ENCODE results near the gene ATAD1. TPM values are rescaled to one million over a fixed set of nuclear protein-coding genes. Genes with fewer than 3 reads are reported as not detected.
A peak's percentile ranks its signal among the peaks of the same experiment; 100 is the strongest.

ATAD1 gene
- polyA plus RNA-seq, 3 donors: 6.3 to 13.2 (median 10.2) TPM

DNA sequence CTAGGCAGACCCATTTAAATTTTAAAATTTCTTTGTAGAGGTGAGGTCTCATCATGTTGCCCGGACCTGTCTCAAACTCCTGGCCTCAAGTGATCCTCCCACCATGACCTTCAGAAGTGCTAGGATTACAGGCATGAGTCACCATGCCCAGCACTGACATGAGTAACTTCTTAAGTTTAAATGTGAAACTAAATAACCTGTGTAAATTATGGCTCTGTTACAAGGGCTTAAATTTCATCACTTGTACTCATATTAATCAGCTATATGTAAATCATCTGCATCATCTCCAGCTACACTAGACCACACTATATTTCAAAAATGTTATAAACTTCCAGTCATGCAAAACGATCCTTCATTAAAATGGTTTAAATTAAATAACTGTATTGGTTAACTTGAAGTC, 56.1 kb downstream of the ATAD1 start:
- H3K9me3 ChIP-seq (replicated peaks in 1 of 2; ENCODE audit: control insufficient read depth in 1 of 2, insufficient read depth in 1 of 2, low read length in 2 of 2): no peaks in the 10 kb centered on the region
- TF ChIP-seq, protein P1, sequence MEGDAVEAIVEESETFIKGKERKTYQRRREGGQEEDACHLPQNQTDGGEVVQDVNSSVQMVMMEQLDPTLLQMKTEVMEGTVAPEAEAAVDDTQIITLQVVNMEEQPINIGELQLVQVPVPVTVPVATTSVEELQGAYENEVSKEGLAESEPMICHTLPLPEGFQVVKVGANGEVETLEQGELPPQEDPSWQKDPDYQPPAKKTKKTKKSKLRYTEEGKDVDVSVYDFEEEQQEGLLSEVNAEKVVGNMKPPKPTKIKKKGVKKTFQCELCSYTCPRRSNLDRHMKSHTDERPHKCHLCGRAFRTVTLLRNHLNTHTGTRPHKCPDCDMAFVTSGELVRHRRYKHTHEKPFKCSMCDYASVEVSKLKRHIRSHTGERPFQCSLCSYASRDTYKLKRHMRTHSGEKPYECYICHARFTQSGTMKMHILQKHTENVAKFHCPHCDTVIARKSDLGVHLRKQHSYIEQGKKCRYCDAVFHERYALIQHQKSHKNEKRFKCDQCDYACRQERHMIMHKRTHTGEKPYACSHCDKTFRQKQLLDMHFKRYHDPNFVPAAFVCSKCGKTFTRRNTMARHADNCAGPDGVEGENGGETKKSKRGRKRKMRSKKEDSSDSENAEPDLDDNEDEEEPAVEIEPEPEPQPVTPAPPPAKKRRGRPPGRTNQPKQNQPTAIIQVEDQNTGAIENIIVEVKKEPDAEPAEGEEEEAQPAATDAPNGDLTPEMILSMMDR (IDR thresholded peaks at IDR 0.05): no peak
- Mint-ChIP-seq H3K4me1 (peaks cover 33% of the 10 kb centered on the region), H3K27me3 (ENCODE audit: low read depth in 3 of 3) (no peaks in the 10 kb centered on the region), H3K27ac (peak overlapping the region in 5 of 7 donors; percentile 54 to 87 (median 64)), H3K36me3 (peaks cover 22 to 28% of the 10 kb centered on the region in 2 donors), H3K9me3 (no peaks in the 10 kb centered on the region), H3K4me3 (no peak overlapping the region)
- H3K4me3 ChIP-seq (replicated peaks in 1 of 3; ENCODE audit: low read depth in 2 of 3, low read length in 3 of 3): no peak overlapping the region
- H3K36me3 ChIP-seq (replicated peaks in 1 of 2; ENCODE audit: control insufficient read depth in 1 of 2, insufficient read depth in 2 of 2, low read length in 2 of 2): peaks cover 12 to 18% of the 10 kb centered on the region in 2 donors
- no peak overlapping the region for H3K9ac ChIP-seq (ENCODE audit: insufficient read depth, low read length, poor library complexity, severe bottlenecking)
- H3K27me3 ChIP-seq (ENCODE audit: control insufficient read depth in 2 of 2, insufficient read depth in 2 of 2, low read length in 2 of 2): no peaks in the 10 kb centered on the region
- no peak overlapping the region for H2AFZ ChIP-seq (ENCODE audit: insufficient read depth, low read depth, low read length, poor library complexity, severe bottlenecking)
- DNase-seq: peak; percentile 57 to 85 (median 71)
- H3K27ac ChIP-seq (ENCODE audit: low read depth in 1 of 2, low read length in 2 of 2): no peak overlapping the region
- no peaks in the 10 kb centered on the region for H3K79me2 ChIP-seq (ENCODE audit: insufficient read depth, low read length)
- WGBS (ENCODE audit: insufficient coverage): no CpG with 5 or more reads among the region's 2 CpGs
- peaks cover 19 to 21% of the 10 kb centered on the region in 2 donors for H3K4me1 ChIP-seq (ENCODE audit: control insufficient read depth in 1 of 2, insufficient read depth in 2 of 2, low read length in 2 of 2)
- no peak overlapping the region for H3K4me2 ChIP-seq (replicated peaks; ENCODE audit: extremely low read depth, low read length, poor library complexity, severe bottlenecking)
- intact Hi-C loops (cut with micrococcal nuclease): no loop called here
- no peaks in the 10 kb centered on the region for H4K20me1 ChIP-seq (ENCODE audit: insufficient read depth, low read length)

DNA sequence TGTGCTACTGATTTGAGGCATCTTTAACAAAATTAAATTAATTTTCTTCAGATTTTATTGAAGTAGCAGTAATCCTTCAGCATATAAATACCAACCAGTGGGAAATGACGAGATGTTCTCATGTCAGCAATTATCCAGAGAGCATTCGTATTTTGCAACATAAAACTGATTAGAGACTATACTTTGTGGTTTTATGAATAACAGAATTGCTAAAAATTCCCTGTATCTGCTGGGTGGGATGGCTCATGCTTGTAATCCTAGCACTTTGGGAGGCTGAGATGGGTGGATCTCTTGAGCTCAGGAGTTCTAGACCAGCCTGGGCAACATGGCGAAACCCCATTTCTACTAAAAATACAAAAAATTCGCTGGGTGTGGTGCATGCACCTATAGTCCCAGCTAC, 56.9 kb downstream of the ATAD1 start:
- Mint-ChIP-seq H3K27me3 (ENCODE audit: low read depth in 3 of 3) (no peaks in the 10 kb centered on the region), H3K4me3 (no peak overlapping the region), H3K4me1 (peaks cover 33% of the 10 kb centered on the region), H3K36me3 (peaks cover 24 to 28% of the 10 kb centered on the region in 2 donors), H3K9me3 (no peaks in the 10 kb centered on the region), H3K27ac (peak overlapping the region in 6 of 7 donors; percentile 50 to 87 (median 64))
- Histone ChIP-seq H3K4me1 (ENCODE audit: control insufficient read depth in 1 of 2, insufficient read depth in 2 of 2, low read length in 2 of 2) (peaks cover 19 to 21% of the 10 kb centered on the region in 2 donors), H3K4me3 (replicated peaks in 1 of 3; ENCODE audit: low read depth in 2 of 3, low read length in 3 of 3) (no peak overlapping the region), H3K27me3 (ENCODE audit: control insufficient read depth in 2 of 2, insufficient read depth in 2 of 2, low read length in 2 of 2) (no peaks in the 10 kb centered on the region), H3K79me2 (ENCODE audit: insufficient read depth, low read length) (no peaks in the 10 kb centered on the region), H3K9ac (ENCODE audit: insufficient read depth, low read length, poor library complexity, severe bottlenecking) (no peak overlapping the region), H3K9me3 (replicated peaks in 1 of 2; ENCODE audit: control insufficient read depth in 1 of 2, insufficient read depth in 1 of 2, low read length in 2 of 2) (no peaks in the 10 kb centered on the region), H2AFZ (ENCODE audit: insufficient read depth, low read depth, low read length, poor library complexity, severe bottlenecking) (no peak overlapping the region), H3K36me3 (replicated peaks in 1 of 2; ENCODE audit: control insufficient read depth in 1 of 2, insufficient read depth in 2 of 2, low read length in 2 of 2) (peaks cover 17 to 21% of the 10 kb centered on the region in 2 donors), H3K27ac (ENCODE audit: low read depth in 1 of 2, low read length in 2 of 2) (no peak overlapping the region), H4K20me1 (ENCODE audit: insufficient read depth, low read length) (no peaks in the 10 kb centered on the region), H3K4me2 (replicated peaks; ENCODE audit: extremely low read depth, low read length, poor library complexity, severe bottlenecking) (no peak overlapping the region)
- DNase-seq: no peak
- TF ChIP-seq, protein P1 (IDR thresholded peaks at IDR 0.05): no peak
- intact Hi-C loops (cut with micrococcal nuclease): no loop called here
- WGBS (ENCODE audit: insufficient coverage): 100% methylated on average over 1 of the region's 4 CpGs

All from CD14-positive monocyte (primary cell).